Activated naive CD4-positive, alpha-beta T cell treated with anti-CD3 and anti-CD28 coated beads for 36 hours (primary cell): Measurements from ENCODE around the gene MPRIP. TPM values are rescaled to one million over a fixed set of nuclear protein-coding genes. Genes with fewer than 3 reads are reported as not detected.

Source experiments
- CTCF ChIA-PET: fragments of 350-600 bp; sonication (Branson Sonifier 250); formaldehyde crosslinking; loops from one replicate; lab custom pipeline; 2021; ENCODE audit warnings: antibody characterized with exemption; lab: Charles Lee
- DNase-seq: peaks from one replicate; pipeline ENCODE4 v3.0.0-alpha.2; 2020
- H3K27ac Mint-ChIP-seq: one replicate; pipeline ENCODE4 v1.8.0; 2021; ENCODE audit warnings: mild to moderate bottlenecking, mixed read lengths
- H3K27me3 Mint-ChIP-seq: one replicate; pipeline ENCODE4 v1.8.0; 2021; ENCODE audit warnings: low read depth, mixed read lengths
- H3K36me3 Mint-ChIP-seq: one replicate; pipeline ENCODE4 v1.8.0; 2021; ENCODE audit warnings: low read depth, mixed read lengths
- H3K4me1 Mint-ChIP-seq: one replicate; pipeline ENCODE4 v1.8.0; 2021; ENCODE audit warnings: low read depth, mixed read lengths
- H3K4me3 Mint-ChIP-seq: one replicate; pipeline ENCODE4 v1.8.0; 2021; ENCODE audit warnings: mild to moderate bottlenecking, moderate library complexity, mixed read lengths
- H3K9me3 Mint-ChIP-seq: one replicate; pipeline ENCODE4 v1.8.0; 2021; ENCODE audit warnings: mixed read lengths
- intact Hi-C: fragments of 100-400 bp; cut with micrococcal nuclease; formaldehyde crosslinking; loops from one replicate; pipeline ENCODE4 v1.15.1; 2023
- total RNA-seq, 2 experiments: library from RNA; stranded (reverse); gene quantifications; one replicate each; pipeline ENCODE4 v1.2.3, GENCODE V29; 2021

Gene MPRIP
- total RNA-seq, 2 experiments from 2014 or later = 125 TPM

DNA sequence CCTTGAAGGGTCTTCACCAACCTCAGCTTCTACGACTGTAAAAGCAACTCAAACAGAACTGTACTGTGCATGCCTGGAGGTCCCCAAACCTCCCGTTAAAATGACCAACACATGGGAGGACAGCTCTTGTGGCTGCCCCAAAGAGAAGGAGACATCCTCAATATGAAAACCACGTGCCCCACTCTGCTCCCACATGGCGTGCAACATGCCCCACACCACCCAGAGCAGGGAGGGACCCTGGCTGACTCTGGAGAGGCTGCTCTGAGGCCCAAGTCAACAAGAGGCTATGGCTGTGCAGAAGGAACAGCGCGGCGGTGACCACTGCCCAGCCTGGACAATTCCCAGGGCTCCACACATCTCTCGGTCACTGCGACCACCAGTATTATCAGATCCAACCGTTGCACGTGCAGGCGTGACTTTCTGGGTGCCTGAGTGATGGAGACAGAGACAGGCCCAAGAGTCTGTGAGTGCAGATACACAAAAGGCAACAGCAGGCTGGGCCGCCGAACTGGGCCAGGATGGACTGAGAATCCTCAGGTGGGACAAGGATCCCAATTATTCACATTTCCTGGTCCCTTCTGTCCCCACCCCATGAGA is 162.5 kb downstream of the MPRIP start:
- no peaks in the 10 kb centered on the region for H3K9me3 Mint-ChIP-seq
- H3K27me3 Mint-ChIP-seq = no peaks in the 10 kb centered on the region
- H3K27ac Mint-ChIP-seq = peak overlapping the region; percentile 90
- peak overlapping the region; percentile 94 for H3K4me3 Mint-ChIP-seq
- DNase-seq = no peak
- H3K4me1 Mint-ChIP-seq = peaks cover 27% of the 10 kb centered on the region
- intact Hi-C loops = loop anchor here (1.0 to 2.0 kb wide), 4 partner anchors 25 to 76 kb away; partner anchors contain the start of gene COPS3
- H3K36me3 Mint-ChIP-seq = peaks cover 16% of the 10 kb centered on the region
- CTCF ChIA-PET = interaction anchor here (0.6 to 1.6 kb wide), 4 partner anchors 8 to 27 kb away, joined by 3 to 4 read pairs (median 4); no protein-coding TSS in a partner anchor

DNA sequence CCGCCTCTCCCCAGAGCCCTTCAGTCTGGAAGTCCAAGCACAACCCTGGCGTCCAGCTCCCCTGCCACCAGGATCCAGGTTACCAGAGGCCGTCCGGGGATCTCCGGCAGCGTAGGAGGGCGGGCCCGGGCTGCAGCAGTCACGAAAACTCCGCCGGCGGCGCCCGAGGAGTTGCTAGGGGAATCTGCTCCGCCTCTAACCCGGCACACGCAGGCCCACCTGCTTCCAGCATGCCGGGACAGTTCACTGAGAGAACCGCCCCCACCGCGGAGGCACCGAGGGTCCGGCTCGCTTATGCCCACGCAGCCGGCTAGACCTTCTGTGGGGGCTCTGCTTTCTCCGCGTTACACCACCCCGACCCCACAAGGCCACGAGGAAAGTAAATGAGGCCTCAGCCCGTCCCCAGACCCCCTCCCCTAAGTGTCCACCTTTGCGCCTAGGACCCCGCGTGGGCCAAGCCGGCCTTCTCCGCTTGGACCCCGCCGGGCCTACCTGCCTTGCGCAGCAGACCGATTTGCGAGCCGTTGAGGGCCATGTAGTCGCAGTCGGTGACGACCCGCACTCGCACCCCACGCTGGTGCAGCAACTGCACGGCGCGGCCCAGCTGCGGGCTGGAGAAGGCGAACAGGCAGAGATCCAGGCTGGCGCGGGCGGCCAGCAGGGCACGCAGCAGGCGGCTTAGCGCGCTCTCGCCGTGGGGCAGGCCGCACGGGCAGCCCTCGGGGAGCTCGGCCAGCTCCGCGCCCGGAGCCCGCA is 163.3 kb downstream of the MPRIP start:
- peaks cover 27% of the 10 kb centered on the region for H3K4me1 Mint-ChIP-seq
- intact Hi-C loops = loop anchor here (1.0 to 2.0 kb wide), 5 partner anchors 26 to 75 kb away; partner anchors contain the start of genes COPS3 and FLCN
- DNase-seq = peak; percentile 82
- CTCF ChIA-PET = interaction anchor here (1.6 kb wide), 1 partner anchor 28 kb away, joined by 4 read pairs; no protein-coding TSS in a partner anchor
- H3K27me3 Mint-ChIP-seq = no peaks in the 10 kb centered on the region
- peaks cover 16% of the 10 kb centered on the region for H3K36me3 Mint-ChIP-seq
- H3K4me3 Mint-ChIP-seq = peak overlapping the region; percentile 94
- peak overlapping the region; percentile 90 for H3K27ac Mint-ChIP-seq
- no peaks in the 10 kb centered on the region for H3K9me3 Mint-ChIP-seq

DNA sequence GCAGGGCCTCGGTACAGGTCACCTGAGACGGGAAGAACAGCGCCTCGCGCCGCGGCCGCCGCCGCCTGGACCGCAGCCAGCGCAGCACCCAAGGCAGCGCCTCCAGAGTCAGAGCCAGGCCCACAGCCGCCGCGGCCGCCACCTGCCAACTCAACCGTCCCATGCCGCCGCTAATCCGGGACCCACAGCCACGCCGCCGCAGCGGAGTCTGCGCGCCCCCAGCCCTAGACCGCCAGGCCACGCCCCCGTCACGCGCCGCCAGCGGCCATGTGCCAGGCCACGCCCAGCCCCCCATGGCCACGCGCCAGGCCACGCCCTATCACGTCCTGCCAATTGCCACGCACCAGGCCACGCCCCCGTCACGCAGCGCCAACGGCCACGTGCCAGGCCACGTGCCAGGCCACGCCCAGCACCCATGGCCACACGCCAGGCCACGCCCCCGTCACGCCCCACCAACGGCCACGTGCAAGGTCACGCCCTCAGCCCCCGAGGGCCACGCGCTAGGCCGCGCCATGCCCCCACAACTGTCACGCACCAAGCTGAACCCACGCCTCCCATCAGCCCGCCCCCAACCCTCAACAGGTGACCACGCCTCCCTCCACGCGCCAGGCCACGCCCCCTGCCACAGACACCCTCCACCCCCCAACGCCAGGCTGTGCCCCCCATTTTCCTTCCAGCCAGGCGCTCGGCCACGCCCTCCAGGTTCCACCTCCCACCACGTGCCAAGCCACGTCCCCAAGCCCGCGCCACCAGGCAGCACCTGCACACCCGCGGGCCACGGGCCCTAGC is 164.1 kb downstream of the MPRIP start, which contains the start of gene PLD6:
TSS of gene PLD6 (minus strand) at position 210 of the 789 bp plus-strand sequence. CDS start at position 163, 47 bp downstream.
- peak; percentile 88 for DNase-seq
- H3K9me3 Mint-ChIP-seq = no peaks in the 10 kb centered on the region
- H3K27me3 Mint-ChIP-seq = no peaks in the 10 kb centered on the region
- H3K4me1 Mint-ChIP-seq = peaks cover 27% of the 10 kb centered on the region
- intact Hi-C loops = loop anchor here (1.0 kb wide), 1 partner anchor 31 kb away; the partner anchor contains the start of gene FLCN
- peak within 1 kb of the TSS; percentile 94 for H3K4me3 Mint-ChIP-seq
- peaks cover 15% of the 10 kb centered on the region for H3K36me3 Mint-ChIP-seq
- CTCF ChIA-PET = interaction anchor here (1.6 kb wide), 1 partner anchor 29 kb away, joined by 4 read pairs; no protein-coding TSS in a partner anchor
- H3K27ac Mint-ChIP-seq = peak within 1 kb of the TSS; percentile 90

GRCh38 chr17:17206913-17207335 is 164.7 kb downstream of the MPRIP start:
- CTCF ChIA-PET = interaction anchor here (0.6 kb wide), 1 partner anchor 63 kb away, joined by 3 read pairs; no protein-coding TSS in a partner anchor
- H3K27me3 Mint-ChIP-seq = no peaks in the 10 kb centered on the region
- no peak for DNase-seq

GRCh38 chr17:17207998-17208397 is 165.7 kb downstream of the MPRIP start:
- Mint-ChIP-seq H3K4me1 (peaks cover 24% of the 10 kb centered on the region), H3K27ac (no peak overlapping the region), H3K27me3 (no peaks in the 10 kb centered on the region), H3K9me3 (no peaks in the 10 kb centered on the region), H3K4me3 (no peak overlapping the region), H3K36me3 (peaks cover 14% of the 10 kb centered on the region)
- CTCF ChIA-PET = interaction anchor here (0.8 kb wide), 1 partner anchor 25 kb away, joined by 3 read pairs; no protein-coding TSS in a partner anchor
- no peak for DNase-seq
- intact Hi-C loops = no loop called here

More at GRCh38 chr17:17206913-17207335, 164.7 kb downstream of the MPRIP start:
- H3K27ac Mint-ChIP-seq = no peak overlapping the region
- peaks cover 27% of the 10 kb centered on the region for H3K4me1 Mint-ChIP-seq
- peaks cover 13% of the 10 kb centered on the region for H3K36me3 Mint-ChIP-seq
- H3K9me3 Mint-ChIP-seq = no peaks in the 10 kb centered on the region
- intact Hi-C loops = loop anchor here (1.0 kb wide), 1 partner anchor 30 kb away; the partner anchor contains the start of gene FLCN
- H3K4me3 Mint-ChIP-seq = peak overlapping the region; percentile 50

- no peaks in the 10 kb centered on the region for H3K27me3 Mint-ChIP-seq
- no peaks in the 10 kb centered on the region for H3K9me3 Mint-ChIP-seq
- no peak overlapping the region for H3K4me3 Mint-ChIP-seq
- intact Hi-C loops = no loop called here
- peaks cover 6% of the 10 kb centered on the region for H3K36me3 Mint-ChIP-seq
- CTCF ChIA-PET = no interaction called here
- DNase-seq = no peak
- H3K4me1 Mint-ChIP-seq = no peaks in the 10 kb centered on the region
- no peak overlapping the region for H3K27ac Mint-ChIP-seq
These were observed 171.5 kb downstream of the MPRIP start for GRCh38 chr17:17213775-17214174.

- CTCF ChIA-PET = interaction anchor here (0.6 kb wide), 1 partner anchor 58 kb away, joined by 3 read pairs; no protein-coding TSS in a partner anchor
- H3K9me3 Mint-ChIP-seq = no peaks in the 10 kb centered on the region
- no peak overlapping the region for H3K4me3 Mint-ChIP-seq
- intact Hi-C loops = no loop called here
- no peaks in the 10 kb centered on the region for H3K4me1 Mint-ChIP-seq
- no peak for DNase-seq
- H3K36me3 Mint-ChIP-seq = peaks cover 8% of the 10 kb centered on the region
- no peaks in the 10 kb centered on the region for H3K27me3 Mint-ChIP-seq
- H3K27ac Mint-ChIP-seq = no peak overlapping the region
These were observed 172.6 kb downstream of the MPRIP start for GRCh38 chr17:17214646-17215436.

DNA sequence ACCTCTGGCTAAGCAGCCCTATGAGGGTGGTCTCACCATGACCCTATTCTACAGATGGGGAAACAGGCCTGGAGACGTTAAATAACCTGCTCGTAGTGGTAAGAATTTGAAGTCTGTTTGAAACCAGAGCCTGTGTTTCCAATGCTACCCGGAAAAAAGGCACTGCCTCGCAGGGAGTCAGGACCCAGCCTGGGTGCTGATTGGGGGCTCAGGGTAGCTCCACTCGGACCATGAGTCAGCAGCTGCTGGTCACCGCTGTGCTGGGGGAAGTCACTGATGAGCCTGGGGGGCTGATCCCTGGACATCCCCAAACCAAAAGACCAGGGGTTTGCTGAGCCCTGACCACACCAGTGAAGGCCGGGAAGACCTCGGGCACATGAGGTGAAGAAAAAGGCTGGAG is 173.3 kb downstream of the MPRIP start:
- CTCF ChIA-PET = no interaction called here
- intact Hi-C loops = no loop called here
- Mint-ChIP-seq H3K4me1 (no peaks in the 10 kb centered on the region), H3K27ac (no peak overlapping the region), H3K36me3 (peaks cover 8% of the 10 kb centered on the region), H3K9me3 (no peaks in the 10 kb centered on the region), H3K27me3 (no peaks in the 10 kb centered on the region), H3K4me3 (no peak overlapping the region)
- DNase-seq = no peak

DNA sequence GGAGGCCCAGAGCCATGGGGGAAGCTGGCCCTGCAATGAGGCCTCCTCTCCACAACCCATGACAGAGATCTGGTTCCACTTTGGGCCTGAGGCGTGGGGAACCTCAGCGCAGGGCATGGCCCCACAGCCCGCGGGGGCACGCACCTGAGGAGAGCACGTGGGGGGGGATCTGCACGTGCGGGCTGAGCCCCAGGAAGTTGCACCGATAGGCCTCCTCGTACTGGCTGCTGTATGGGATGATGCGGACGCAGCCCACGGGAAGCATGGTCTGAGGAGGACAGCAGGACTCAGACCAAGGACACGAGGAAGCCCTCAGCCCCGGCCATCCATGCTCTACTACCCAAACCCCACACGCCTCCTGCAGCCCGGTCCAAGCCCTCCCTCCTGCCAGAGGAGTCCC is 174.0 kb downstream of the MPRIP start:
- no peaks in the 10 kb centered on the region for H3K27me3 Mint-ChIP-seq
- H3K27ac Mint-ChIP-seq = no peak overlapping the region
- CTCF ChIA-PET = no interaction called here
- H3K9me3 Mint-ChIP-seq = no peaks in the 10 kb centered on the region
- no peak overlapping the region for H3K4me3 Mint-ChIP-seq
- intact Hi-C loops = no loop called here
- no peaks in the 10 kb centered on the region for H3K4me1 Mint-ChIP-seq
- DNase-seq = no peak
- H3K36me3 Mint-ChIP-seq = peaks cover 9% of the 10 kb centered on the region

DNA sequence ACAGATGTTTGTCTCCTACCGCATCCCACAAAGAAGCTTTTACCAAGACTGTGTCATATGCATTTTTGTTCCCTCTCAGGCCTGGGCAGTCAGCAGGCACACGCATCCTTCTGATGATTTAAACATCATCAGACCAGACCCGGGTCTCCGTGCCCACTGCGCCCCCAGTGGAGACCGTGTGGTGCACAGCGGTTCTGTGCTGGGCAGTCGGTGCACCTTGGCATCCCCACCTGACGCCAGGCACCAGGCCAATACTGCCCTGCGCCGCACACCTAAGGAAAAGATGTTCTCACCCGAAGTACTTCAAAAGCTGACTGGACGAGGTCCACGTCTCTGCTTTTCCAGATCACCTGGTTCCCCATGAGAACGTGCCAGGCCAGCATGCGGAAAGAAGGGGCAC is 174.5 kb downstream of the MPRIP start:
- CTCF ChIA-PET = no interaction called here
- Mint-ChIP-seq H3K36me3 (peaks cover 12% of the 10 kb centered on the region), H3K4me1 (no peaks in the 10 kb centered on the region), H3K9me3 (no peaks in the 10 kb centered on the region), H3K27ac (no peak overlapping the region), H3K27me3 (no peaks in the 10 kb centered on the region), H3K4me3 (no peak overlapping the region)
- DNase-seq = no peak
- intact Hi-C loops = no loop called here

- CTCF ChIA-PET = interaction anchor here (0.7 kb wide), 1 partner anchor 98 kb away, joined by 3 read pairs; no protein-coding TSS in a partner anchor
- no peak overlapping the region for H3K4me3 Mint-ChIP-seq
- peaks cover 8% of the 10 kb centered on the region for H3K36me3 Mint-ChIP-seq
- intact Hi-C loops = no loop called here
- DNase-seq = no peak
- no peaks in the 10 kb centered on the region for H3K27me3 Mint-ChIP-seq
- no peaks in the 10 kb centered on the region for H3K9me3 Mint-ChIP-seq
- no peaks in the 10 kb centered on the region for H3K4me1 Mint-ChIP-seq
- H3K27ac Mint-ChIP-seq = no peak overlapping the region
These were observed 175.7 kb downstream of the MPRIP start for GRCh38 chr17:17217995-17218394.
